Upper lobe of left lung (tissue), 6 donors: ENCODE results near the gene TYRP1. TPM values are rescaled to one million over a fixed set of nuclear protein-coding genes. Genes with fewer than 3 reads are reported as not detected.

Experiments used
- ATAC-seq, 2 donors: fragments of 200-7000 bp; cut with Tn5 transposase; one replicate each; pipeline ENCODE4 v1.9.1; 2022; ENCODE audit warnings: mild to moderate bottlenecking in 2 of 2, moderate library complexity in 2 of 2; ENCODE audit not compliant: low FRiP score in 2 of 2
- DNase-seq, 2 donors: peaks; one replicate each; pipeline ENCODE4 v3.0.0-alpha.2; 2019 to 2020
- H3K27ac ChIP-seq, 4 donors: fragments of 200-600 bp; sonication (generic); one replicate each; pipeline ENCODE4 v1.5.1; 2016 to 2019
- H3K27me3 ChIP-seq, 4 donors: fragments of 200-600 bp; sonication (generic); one replicate each; pipeline ENCODE4 v1.5.1; 2017 to 2019
- H3K36me3 ChIP-seq, 4 donors: fragments of 200-600 bp; sonication (generic); one replicate each; pipeline ENCODE4 v1.5.1; 2016 to 2019
- H3K4me1 ChIP-seq, 4 donors: fragments of 200-600 bp; sonication (generic); one replicate each; pipeline ENCODE4 v1.5.1; 2018 to 2019
- H3K4me3 ChIP-seq, 4 donors: fragments of 200-600 bp; sonication (generic); one replicate each; pipeline ENCODE4 v1.5.1; 2017 to 2019; ENCODE audit warnings: mild to moderate bottlenecking in 2 of 4, moderate library complexity in 1 of 4
- H3K9me3 ChIP-seq, 4 donors: fragments of 200-600 bp; sonication (generic); one replicate each; pipeline ENCODE4 v1.5.1; 2018 to 2019
- CTCF ChIP-seq, 6 experiments: fragments of 450-650 bp in 4 of 6; fragments of 200-600 bp in 2 of 6; sonication (generic) in 2 of 6; IDR thresholded peaks; one replicate each; pipeline ENCODE4 v1.5.1; 2016 to 2019; ENCODE audit warnings: antibody characterized with exemption in 6 of 6
- EP300 ChIP-seq, 4 donors: sonication (generic); formaldehyde crosslinking; IDR thresholded peaks; one replicate each; pipeline ENCODE4 v1.5.1; 2017; ENCODE audit warnings: antibody characterized with exemption in 4 of 4, control low read depth in 2 of 4
- POLR2A ChIP-seq, 4 donors: fragments of 450-650 bp; IDR thresholded peaks; one replicate each; pipeline ENCODE4 v1.5.1; 2016 to 2017; ENCODE audit warnings: antibody characterized with exemption in 4 of 4, mild to moderate bottlenecking in 2 of 4
- POLR2AphosphoS5 ChIP-seq, 2 donors: sonication (generic); formaldehyde crosslinking; IDR thresholded peaks; one replicate each; pipeline ENCODE4 v1.5.1; 2017; ENCODE audit warnings: antibody characterized with exemption in 2 of 2
- WGBS, 2 donors: methylation state at CpG; one replicate each; pipeline ENCODE4 v1.1.5; 2017 to 2018; 5-methylcytosine and 5-hydroxymethylcytosine counted together
- total RNA-seq, 6 donors: library from RNA; depleted of rRNA in 4 of 6; stranded (reverse); fragments of >200 nt in 4 of 6; gene quantifications; one replicate each; pipeline versions ENCODE4 v1.1.0 to v1.2.1, GENCODE V29; 2016 to 2021
- donor health status: DM: no; HTN: no; CAD: no; lungs with moderate emphysema.
- donor health status: DM: no; HTN: yes; CAD: no; lungs with severe emphysema.

The TYRP1 gene
- total RNA-seq, 6 donors from 2014 or later: 3.3 to 8.4 (median 4.2) TPM; not detected in 2

- H3K27me3 ChIP-seq: no peaks in the 10 kb centered on the region
- no peak overlapping the region for H3K27ac ChIP-seq
- ATAC-seq (no peak), DNase-seq (no peak)
- H3K4me3 ChIP-seq: no peak overlapping the region
- peaks cover 4 to 17% (median 13%) of the 10 kb centered on the region in 4 donors for H3K4me1 ChIP-seq
- H3K36me3 ChIP-seq: no peaks in the 10 kb centered on the region
- no peak for TF ChIP-seq POLR2A (IDR thresholded peaks at IDR 0.05)
- TF ChIP-seq POLR2AphosphoS5 (IDR thresholded peaks at IDR 0.05): no peak
- no peak for TF ChIP-seq EP300 (IDR thresholded peaks at IDR 0.05)
- no peak for TF ChIP-seq CTCF (IDR thresholded peaks at IDR 0.05)
- no peaks in the 10 kb centered on the region for H3K9me3 ChIP-seq
- WGBS, 2 donors: 97 to 99% methylated on average over 6 to 8 of the region's 8 CpGs
These were observed 828 bp downstream of the TYRP1 start for GRCh38 chr9:12694013-12694412.

- ATAC-seq: no peak
- no peaks in the 10 kb centered on the region for H3K27me3 ChIP-seq
- H3K27ac ChIP-seq: no peak overlapping the region
- no peak overlapping the region for H3K4me3 ChIP-seq
- DNase-seq: no peak
- peaks cover 4 to 18% (median 13%) of the 10 kb centered on the region in 4 donors for H3K4me1 ChIP-seq
- no peaks in the 10 kb centered on the region for H3K9me3 ChIP-seq
- 41 to 62% methylated on average over 4 of the region's 4 CpGs for WGBS, 2 donors
- no peaks in the 10 kb centered on the region for H3K36me3 ChIP-seq
- no peak for TF ChIP-seq POLR2AphosphoS5 (IDR thresholded peaks at IDR 0.05)
- no peak for TF ChIP-seq EP300 (IDR thresholded peaks at IDR 0.05)
- no peak for TF ChIP-seq CTCF (IDR thresholded peaks at IDR 0.05)
- TF ChIP-seq POLR2A (IDR thresholded peaks at IDR 0.05): no peak
These were observed 2.3 kb downstream of the TYRP1 start for GRCh38 chr9:12695474-12695873.

- Histone ChIP-seq H3K27ac (no peak overlapping the region), H3K9me3 (no peaks in the 10 kb centered on the region), H3K4me3 (no peak overlapping the region), H3K36me3 (no peaks in the 10 kb centered on the region), H3K27me3 (no peaks in the 10 kb centered on the region), H3K4me1 (peaks cover 4 to 22% (median 13%) of the 10 kb centered on the region in 4 donors)
- WGBS, 2 donors: 60 to 61% methylated on average over 4 of the region's 4 CpGs
- no peak for DNase-seq
- no peak for ATAC-seq
- TF ChIP-seq EP300 (IDR thresholded peaks at IDR 0.05) (no peak), CTCF (IDR thresholded peaks at IDR 0.05) (no peak), POLR2A (IDR thresholded peaks at IDR 0.05) (no peak)
These were observed 3.9 kb downstream of the TYRP1 start for GRCh38 chr9:12696931-12697622.

- TF ChIP-seq CTCF (IDR thresholded peaks at IDR 0.05) (no peak), EP300 (IDR thresholded peaks at IDR 0.05) (no peak), POLR2AphosphoS5 (IDR thresholded peaks at IDR 0.05) (no peak), POLR2A (IDR thresholded peaks at IDR 0.05) (no peak)
- H3K27me3 ChIP-seq: no peaks in the 10 kb centered on the region
- no peak overlapping the region for H3K4me3 ChIP-seq
- DNase-seq (no peak), ATAC-seq (no peak)
- 7 to 18% methylated on average over 1 of the region's 1 CpG for WGBS, 2 donors
- peak overlapping the region in 1 of 4 donors; percentile 50 for H3K27ac ChIP-seq
- peaks cover 4 to 22% (median 13%) of the 10 kb centered on the region in 4 donors for H3K4me1 ChIP-seq
- H3K9me3 ChIP-seq: no peaks in the 10 kb centered on the region
- H3K36me3 ChIP-seq: no peaks in the 10 kb centered on the region
These were observed 4.5 kb downstream of the TYRP1 start for GRCh38 chr9:12697719-12698118.

- H3K27ac ChIP-seq: peak overlapping the region in 3 of 4 donors; percentile 14 to 50 (median 19)
- WGBS, 2 donors: 18 to 22% methylated on average over 4 of the region's 4 CpGs
- H3K36me3 ChIP-seq: no peaks in the 10 kb centered on the region
- ATAC-seq (peak in 1 of 2 donors; percentile 45), DNase-seq (no peak)
- no peak overlapping the region for H3K4me3 ChIP-seq
- no peaks in the 10 kb centered on the region for H3K27me3 ChIP-seq
- TF ChIP-seq CTCF (IDR thresholded peaks at IDR 0.05): no peak
- H3K4me1 ChIP-seq: peaks cover 4 to 22% (median 13%) of the 10 kb centered on the region in 4 donors
- no peaks in the 10 kb centered on the region for H3K9me3 ChIP-seq
These were observed 5.1 kb downstream of the TYRP1 start for GRCh38 chr9:12698266-12698665.
